H7 (cell line): ENCODE results near the gene DEPDC1B. TPM values are rescaled to one million over a fixed set of nuclear protein-coding genes. Genes with fewer than 3 reads are reported as not detected.

Experiments used
- DNase-seq: peaks from one replicate; pipeline ENCODE4 v3.0.0; 2012
- H3K27me3 ChIP-seq: 2 replicates; pipeline ENCODE4 v1.6.0; 2011; ENCODE audit warnings: mild to moderate bottlenecking, low read length; ENCODE audit not compliant: control insufficient read depth, insufficient read depth
- H3K36me3 ChIP-seq: replicated peaks from 2 replicates; pipeline ENCODE4 v1.5.1; 2011; ENCODE audit warnings: low read length; ENCODE audit not compliant: control insufficient read depth, insufficient read depth
- H3K4me3 ChIP-seq: 2 replicates; pipeline ENCODE4 v1.5.1; 2011; ENCODE audit warnings: low read depth, mild to moderate bottlenecking, control low read depth, low read length, moderate library complexity; ENCODE audit not compliant: insufficient read depth
- total RNA-seq: library from RNA; depleted of rRNA; stranded (reverse); fragments of >200 nt; shearing (Covaris generic); gene quantifications from 2 replicates; pipeline ENCODE4 v1.2.3, GENCODE V29; 2014; rRNA removed

Gene DEPDC1B
- total RNA-seq, 1 experiment from 2014 or later = 38.7 TPM

- H3K36me3 ChIP-seq = no peaks in the 10 kb centered on the region
- H3K27me3 ChIP-seq = no peaks in the 10 kb centered on the region
These were observed 148.1 kb downstream of the DEPDC1B start for GRCh38 chr5:60551829-60552228.

DNA sequence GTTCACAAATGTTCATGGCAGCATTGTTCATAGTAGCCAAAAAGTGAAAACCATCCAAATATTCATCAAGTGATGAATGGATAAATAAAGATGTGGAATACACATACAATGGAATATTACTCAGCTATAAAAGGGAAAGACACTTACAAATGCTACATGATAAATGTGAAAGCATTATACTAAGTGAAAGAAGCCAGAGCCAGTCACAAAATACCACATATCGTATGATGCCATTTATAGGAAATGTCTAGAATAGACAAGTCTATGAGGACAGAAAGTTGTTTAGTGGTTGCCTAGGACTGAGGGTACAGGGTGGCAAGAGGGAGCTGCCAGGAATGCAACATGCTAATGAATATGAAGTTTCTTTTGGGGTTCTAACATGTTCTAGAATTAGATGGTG, 148.7 kb downstream of the DEPDC1B start:
- no peak for DNase-seq
- no peaks in the 10 kb centered on the region for H3K36me3 ChIP-seq

More at GRCh38 chr5:60551829-60552228, 148.1 kb downstream of the DEPDC1B start:
- no peak overlapping the region for H3K4me3 ChIP-seq
- no peak for DNase-seq

GRCh38 chr5:60550311-60550710, 149.7 kb downstream of the DEPDC1B start:
- no peak for DNase-seq
- Histone ChIP-seq H3K27me3 (no peaks in the 10 kb centered on the region), H3K4me3 (no peak overlapping the region), H3K36me3 (no peaks in the 10 kb centered on the region)

More for the DNA sequence above, 148.7 kb downstream of the DEPDC1B start:
- no peaks in the 10 kb centered on the region for H3K27me3 ChIP-seq
- H3K4me3 ChIP-seq = no peak overlapping the region

- Histone ChIP-seq H3K27me3 (no peaks in the 10 kb centered on the region), H3K36me3 (no peaks in the 10 kb centered on the region), H3K4me3 (no peak overlapping the region)
- DNase-seq = no peak
These were observed 150.1 kb downstream of the DEPDC1B start for GRCh38 chr5:60549841-60550240.

Other genes starting within 250 kb of the DEPDC1B start
- gene ELOVL7, start 144.1 kb upstream of the DEPDC1B start, total RNA-seq = 2.2 and 2.6 TPM in 2 replicates
- gene ERCC8, start 244.9 kb upstream of the DEPDC1B start, total RNA-seq = 19.4 and 20.7 TPM in 2 replicates
- gene NDUFAF2, start 245.0 kb upstream of the DEPDC1B start, total RNA-seq = 20.8 and 30.8 TPM in 2 replicates